T-helper 1 cell treated with Interleukin-12 subunit alpha and Interleukin-12 subunit beta and Interleukin-4 antibody, amounts not matched to agents 30 ng/mL and 1 ng/mL, for 36 hours (primary cell): Measurements from ENCODE around the gene PTPRN2. TPM values are rescaled to one million over a fixed set of nuclear protein-coding genes. Genes with fewer than 3 reads are reported as not detected.
"Not testable (repeated sequence)": the region's sequence is repeated elsewhere in the genome, so short reads cannot be mapped to it uniquely, and the experiment has no call there.

ENCODE experiments used
- intact Hi-C: fragments of 100-400 bp; cut with micrococcal nuclease; formaldehyde crosslinking; loops from one replicate; pipeline ENCODE4 v1.15.1; 2024
- total RNA-seq: library from RNA; stranded (reverse); gene quantifications from 2 replicates; pipeline ENCODE4 v1.2.3, GENCODE V29; 2022

Gene PTPRN2
- total RNA-seq, 1 donor from 2014 or later = 2.9 TPM

DNA sequence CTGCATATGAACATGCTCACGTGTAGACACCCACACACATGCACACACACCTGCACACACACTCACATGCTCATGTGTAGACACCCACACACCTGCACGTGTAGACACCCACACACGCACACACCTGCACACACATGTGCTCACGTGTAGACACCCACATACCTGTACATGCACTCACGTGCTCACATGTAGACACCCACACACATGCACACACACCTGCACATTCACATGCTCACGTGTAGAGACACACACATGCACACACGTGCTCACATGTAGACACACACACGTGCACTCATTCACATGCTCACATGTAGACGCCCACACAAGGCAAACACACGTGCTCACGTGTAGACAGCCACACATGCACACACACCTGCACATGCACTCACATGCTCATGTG is 275.8 kb downstream of the PTPRN2 start:
- intact Hi-C loops = no loop called here

DNA sequence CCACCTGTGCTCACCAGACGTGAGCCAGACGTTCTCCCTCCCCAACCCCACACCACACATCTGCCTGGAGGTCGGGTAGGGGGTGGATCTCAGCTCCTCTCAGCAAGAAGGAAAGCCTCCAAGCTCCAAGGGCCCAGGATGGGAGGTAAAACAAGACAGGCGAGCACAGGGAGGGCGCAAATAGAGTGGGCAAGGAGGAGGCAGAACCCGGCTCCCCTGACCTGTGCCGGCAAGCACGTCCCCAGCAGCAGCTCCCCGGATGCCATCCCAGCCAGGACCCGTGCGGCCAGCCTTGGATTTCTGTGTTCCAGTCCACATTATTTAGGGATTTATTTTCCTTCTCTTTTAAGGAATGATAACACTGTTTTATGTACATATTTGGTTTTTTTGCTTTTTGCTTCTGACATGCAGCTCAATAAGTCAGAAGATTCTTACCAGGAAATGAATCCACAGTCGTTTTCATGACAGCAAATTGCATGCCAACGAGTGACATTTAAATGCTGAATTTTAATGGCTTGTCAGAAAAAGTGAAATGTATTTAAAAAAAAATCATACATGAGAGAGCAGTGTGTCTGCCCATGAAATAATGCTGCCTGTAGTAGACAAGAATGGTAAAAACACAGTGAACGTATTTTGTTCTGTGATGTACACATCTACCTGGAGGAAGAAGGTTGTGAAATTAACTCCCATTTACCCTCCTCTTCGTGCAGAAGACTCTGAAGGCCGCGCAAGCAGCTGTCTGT is 276.5 kb downstream of the PTPRN2 start:
- intact Hi-C loops = no loop called here

GRCh38 chr7:158309868-158310763 is 277.5 kb downstream of the PTPRN2 start:
- intact Hi-C loops = no loop called here

GRCh38 chr7:158308001-158308400 is 279.6 kb downstream of the PTPRN2 start:
- intact Hi-C loops = no loop called here

- intact Hi-C loops = not testable (repeated sequence)
These were observed 283.6 kb downstream of the PTPRN2 start for GRCh38 chr7:158304072-158304471.

DNA sequence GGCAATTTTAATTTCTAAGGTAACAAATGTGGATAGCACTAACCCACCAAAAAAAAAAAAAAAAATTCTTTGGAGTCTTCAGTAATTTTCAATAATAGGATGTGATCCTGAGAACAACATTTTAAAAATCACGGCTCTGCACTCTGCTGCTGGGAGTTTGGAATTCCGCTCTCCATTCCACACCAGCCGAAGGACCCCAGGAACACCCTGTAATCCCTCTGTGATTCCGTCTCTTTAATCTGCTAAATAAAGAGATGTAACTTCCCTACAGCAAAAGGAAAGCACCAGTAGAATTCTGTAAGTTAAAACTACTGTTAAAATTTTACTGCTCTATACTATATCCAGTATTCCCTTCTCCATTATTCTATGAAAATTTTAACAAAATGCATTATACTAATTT is 284.5 kb downstream of the PTPRN2 start:
- intact Hi-C loops = no loop called here

DNA sequence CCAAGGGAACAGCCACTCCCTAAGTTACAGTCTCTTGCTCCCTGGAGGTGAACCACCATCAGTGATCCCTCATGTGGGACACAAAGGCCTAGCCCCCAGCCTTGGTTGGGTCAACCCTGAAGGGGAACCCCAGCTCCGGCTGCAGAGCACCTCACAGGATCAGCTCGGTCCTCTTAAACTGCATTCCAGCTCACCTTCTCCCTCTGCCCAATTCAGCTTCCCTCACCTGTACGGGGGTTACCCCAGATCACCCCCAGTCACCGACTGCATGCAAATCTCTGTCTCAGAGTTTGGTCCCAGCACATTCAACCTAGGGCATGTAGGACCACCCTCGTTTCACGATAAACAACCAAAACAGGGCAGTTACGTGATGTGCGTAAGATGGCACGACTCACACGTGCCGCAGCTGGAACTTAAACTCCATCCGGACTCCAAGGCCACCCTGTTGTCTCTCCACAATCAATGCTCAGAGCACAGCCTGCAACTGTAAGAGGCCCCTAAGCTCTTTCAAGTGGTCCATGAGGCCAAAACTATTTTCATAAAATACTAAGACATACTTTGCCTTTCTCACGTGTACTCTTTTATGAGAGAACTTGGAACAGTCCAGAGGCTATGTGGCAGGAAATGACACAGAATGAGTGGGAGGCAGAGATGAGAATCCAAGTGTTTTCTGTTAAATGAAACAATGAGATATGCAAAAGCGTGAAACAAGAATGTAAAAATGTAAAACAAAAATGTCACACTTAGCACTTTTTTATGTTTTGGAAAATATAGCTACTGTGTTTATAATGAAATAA is 285.2 kb downstream of the PTPRN2 start:
- intact Hi-C loops = no loop called here

- intact Hi-C loops = no loop called here
These were observed 286.4 kb downstream of the PTPRN2 start for GRCh38 chr7:158301207-158301606.

- intact Hi-C loops = no loop called here
These were observed 287.2 kb downstream of the PTPRN2 start for GRCh38 chr7:158300427-158300826.

DNA sequence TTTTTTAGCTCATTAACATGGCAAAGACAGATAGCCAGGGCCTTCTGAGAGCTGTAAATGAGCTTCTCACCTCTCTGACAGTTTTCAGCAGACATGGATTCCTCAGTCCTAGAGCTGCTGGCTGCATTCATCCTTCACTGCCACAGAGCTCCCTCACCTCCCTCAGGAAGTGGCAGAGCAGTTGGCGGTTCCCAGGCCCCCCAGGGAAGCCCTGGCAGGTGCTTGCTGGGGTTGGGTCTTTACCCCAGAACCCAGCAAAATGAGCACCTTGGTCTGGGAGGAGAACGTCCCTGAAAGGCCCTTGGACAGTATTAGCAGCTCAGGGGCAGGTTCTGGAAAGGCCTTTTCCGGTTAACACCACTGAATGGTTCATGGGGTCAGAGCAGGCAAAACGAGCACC is 288.0 kb downstream of the PTPRN2 start:
- intact Hi-C loops = no loop called here

GRCh38 chr7:158296798-158297104 is 290.9 kb downstream of the PTPRN2 start:
- intact Hi-C loops = no loop called here

GRCh38 chr7:158295966-158296797 is 291.4 kb downstream of the PTPRN2 start:
- intact Hi-C loops = no loop called here

- intact Hi-C loops = not testable (repeated sequence)
These were observed 293.0 kb downstream of the PTPRN2 start for GRCh38 chr7:158294468-158295215.

- intact Hi-C loops = no loop called here
These were observed 294.7 kb downstream of the PTPRN2 start for GRCh38 chr7:158292948-158293347.

- intact Hi-C loops = no loop called here
These were observed 295.6 kb downstream of the PTPRN2 start for GRCh38 chr7:158291998-158292397.

DNA sequence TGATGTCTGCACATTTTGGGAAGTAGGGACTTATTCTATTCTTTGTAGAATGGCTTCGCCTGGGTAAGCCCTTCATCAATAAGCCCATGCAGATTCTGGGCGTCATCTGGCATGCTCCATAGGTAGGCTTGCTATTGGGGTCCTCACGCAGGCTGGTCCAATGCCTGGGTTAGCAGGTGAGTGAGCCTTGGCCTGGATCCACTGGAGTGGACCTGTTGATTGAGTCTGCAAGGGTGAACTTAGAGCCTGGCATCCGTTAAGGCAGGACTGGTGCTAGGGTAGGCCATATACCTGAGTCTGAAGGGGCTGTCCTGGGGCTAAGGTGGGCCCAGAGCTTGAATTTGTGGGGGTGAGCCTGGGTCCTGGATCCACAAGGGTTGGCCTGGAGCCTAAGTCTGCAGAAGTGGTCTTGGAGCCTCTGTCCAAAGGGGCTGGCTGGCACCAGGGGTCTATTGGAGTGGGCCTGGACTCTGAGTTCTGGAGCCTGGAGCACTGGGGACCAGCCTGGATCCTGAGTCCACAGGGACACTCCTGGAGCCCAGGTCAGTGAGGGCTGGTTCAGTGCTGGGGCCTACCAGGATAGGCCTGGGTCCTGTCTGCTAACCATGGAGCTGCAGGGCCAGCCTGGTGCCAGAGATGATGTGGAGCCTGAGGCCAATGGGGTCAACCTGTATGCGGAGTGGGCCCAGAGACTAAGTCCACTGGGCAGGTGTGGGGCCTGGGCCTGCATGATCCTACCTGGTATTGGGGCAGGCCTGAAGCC is 297.7 kb downstream of the PTPRN2 start:
- intact Hi-C loops = no loop called here

DNA sequence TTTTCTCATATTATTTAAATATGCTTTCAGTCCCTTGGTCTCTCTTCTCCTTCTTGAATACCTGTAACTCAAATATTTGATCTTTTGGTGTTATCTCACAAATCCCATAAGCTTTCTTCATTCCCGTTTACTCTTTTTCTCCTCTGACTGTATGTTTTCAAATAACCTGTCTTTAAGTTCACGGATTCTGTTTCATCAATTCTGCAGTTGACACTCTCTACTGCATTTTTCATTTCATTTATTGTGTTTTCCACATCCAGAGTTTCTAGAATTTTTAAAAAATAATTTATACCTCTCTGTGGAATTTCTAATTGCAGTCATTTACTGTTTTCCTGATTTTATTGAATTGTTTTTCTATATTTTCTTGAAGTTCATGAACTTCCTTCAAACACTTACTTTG is 298.4 kb downstream of the PTPRN2 start:
- intact Hi-C loops = no loop called here

- intact Hi-C loops = no loop called here
These were observed 301.4 kb downstream of the PTPRN2 start for GRCh38 chr7:158286210-158286609.

DNA sequence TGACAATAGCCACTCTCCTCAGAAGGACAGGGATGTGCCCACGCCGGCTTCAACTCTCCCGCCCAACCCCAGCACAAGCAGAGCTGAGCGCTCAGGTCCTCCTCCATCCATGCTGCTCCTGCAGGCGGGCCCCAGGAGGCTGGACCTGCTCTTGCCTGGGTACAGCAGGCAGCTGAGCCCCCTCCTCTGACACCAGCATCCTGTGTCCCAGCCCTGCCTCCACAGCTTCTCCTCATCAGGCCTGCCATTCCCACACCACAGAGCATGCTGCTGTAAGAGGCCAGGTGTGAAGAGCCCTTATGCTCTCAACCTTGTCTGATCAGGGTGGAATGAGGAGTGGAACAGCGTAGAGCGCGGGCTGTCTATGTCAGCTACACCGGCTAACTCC is 302.2 kb downstream of the PTPRN2 start:
- intact Hi-C loops = no loop called here
